ENCODE measurements around the gene ENPP5. TPM values are rescaled to one million over a fixed set of nuclear protein-coding genes. Genes with fewer than 3 reads are reported as not detected.

Gene ENPP5, protein sequence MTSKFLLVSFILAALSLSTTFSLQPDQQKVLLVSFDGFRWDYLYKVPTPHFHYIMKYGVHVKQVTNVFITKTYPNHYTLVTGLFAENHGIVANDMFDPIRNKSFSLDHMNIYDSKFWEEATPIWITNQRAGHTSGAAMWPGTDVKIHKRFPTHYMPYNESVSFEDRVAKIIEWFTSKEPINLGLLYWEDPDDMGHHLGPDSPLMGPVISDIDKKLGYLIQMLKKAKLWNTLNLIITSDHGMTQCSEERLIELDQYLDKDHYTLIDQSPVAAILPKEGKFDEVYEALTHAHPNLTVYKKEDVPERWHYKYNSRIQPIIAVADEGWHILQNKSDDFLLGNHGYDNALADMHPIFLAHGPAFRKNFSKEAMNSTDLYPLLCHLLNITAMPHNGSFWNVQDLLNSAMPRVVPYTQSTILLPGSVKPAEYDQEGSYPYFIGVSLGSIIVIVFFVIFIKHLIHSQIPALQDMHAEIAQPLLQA
- 5.6 TPM for polyA plus RNA-seq (2013, experiment 1 of 4)
- polyA plus RNA-seq (2013, experiment 2 of 4): 4.9 TPM
- 6.0 TPM for polyA plus RNA-seq (2013, experiment 3 of 4)
- 5.3 TPM for polyA plus RNA-seq (2013, experiment 4 of 4)

DNA sequence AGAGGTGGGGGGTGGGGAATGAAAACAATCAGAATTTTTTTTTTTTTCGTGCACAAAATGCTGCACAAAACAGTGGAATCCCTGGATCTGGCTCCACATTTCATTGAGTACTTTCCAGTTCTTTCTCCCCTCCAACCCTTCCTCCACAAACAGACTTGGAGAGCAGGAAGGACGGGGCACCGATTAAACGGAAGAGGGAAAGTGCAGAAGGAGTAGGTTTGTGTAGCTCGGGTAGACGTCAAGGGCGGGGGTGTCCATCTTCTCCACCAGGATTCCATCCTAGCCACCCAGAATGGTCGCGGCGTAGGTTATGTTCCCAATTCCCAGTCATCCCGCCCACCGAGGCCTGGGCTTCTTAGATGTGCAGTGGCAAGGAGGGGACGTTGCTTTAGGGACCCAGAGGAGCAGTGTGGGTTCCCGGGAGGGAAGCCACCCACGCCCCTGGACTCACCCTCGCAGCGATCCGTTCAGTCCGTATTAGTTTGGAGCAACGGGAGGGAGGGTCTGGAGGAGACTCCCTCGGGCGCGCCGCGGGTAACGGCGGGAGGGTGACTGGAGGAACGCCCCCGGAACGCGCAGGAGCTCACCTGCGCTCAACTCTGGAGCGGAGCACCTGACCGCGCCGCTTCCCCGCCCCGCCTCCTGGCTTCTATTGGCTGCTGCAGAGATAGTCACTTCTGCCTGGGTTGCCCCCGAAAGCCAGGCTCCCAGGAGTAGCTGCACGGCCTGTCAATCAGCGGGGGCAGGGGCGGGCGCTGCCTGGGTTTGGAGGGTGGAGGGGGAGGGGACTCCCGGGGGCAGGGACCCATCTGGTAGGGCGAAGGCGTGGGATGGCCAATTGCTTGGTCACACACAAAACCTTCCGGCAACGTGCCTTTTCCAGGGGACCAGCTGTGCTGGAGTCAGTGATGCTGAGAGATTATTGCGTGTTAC is at the start of gene ENPP5:
ENPP5 (minus strand) TSS at position 624 of the 933 bp plus-strand sequence. CDS start 2,718 bp downstream, outside the sequence.
- 1% methylated on average over 49 of the region's 49 CpGs for WGBS, 2 experiments
- H3K27ac ChIP-seq (ENCODE audit: insufficient read depth, low read depth, low read length, poor library complexity, severe bottlenecking): no peak within 1 kb of the TSS

DNA sequence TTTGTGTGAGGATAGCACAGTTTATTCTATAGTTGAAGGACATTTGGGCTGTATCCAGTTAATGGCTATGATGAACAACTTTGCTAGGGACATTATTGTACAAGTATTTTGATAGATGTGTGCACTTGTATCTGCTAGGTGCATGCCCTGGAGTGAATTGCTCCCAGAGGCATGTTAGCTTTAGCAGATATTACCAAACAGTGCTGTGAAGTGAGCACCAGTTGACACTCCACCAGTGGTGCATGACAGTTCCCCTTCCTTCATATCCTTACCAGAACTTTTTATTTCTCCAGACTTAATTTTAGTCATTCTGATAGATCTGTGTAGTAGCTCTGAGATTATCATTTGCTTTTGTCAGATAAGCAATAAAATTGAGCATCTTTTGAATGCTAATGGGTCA is 48.9 kb upstream of the ENPP5 start:
- Histone ChIP-seq H3K4me3 (ENCODE audit: insufficient read depth, low read depth, low read length) (no peak overlapping the region), H3K36me3 (ENCODE audit: control insufficient read depth, insufficient read depth, low read length) (no peaks in the 10 kb centered on the region), H3K27me3 (ENCODE audit: control insufficient read depth, insufficient read depth, low read length, poor library complexity, severe bottlenecking) (no peaks in the 10 kb centered on the region), H3K27ac (ENCODE audit: insufficient read depth, low read depth, low read length, poor library complexity, severe bottlenecking) (no peak overlapping the region), H3K4me1 (ENCODE audit: control insufficient read depth, insufficient read depth, low read length) (no peaks in the 10 kb centered on the region), H3K9me3 (ENCODE audit: control insufficient read depth, low read length) (no peaks in the 10 kb centered on the region)

More for the DNA sequence above, at the start of gene ENPP5:
- Histone ChIP-seq H3K36me3 (ENCODE audit: control insufficient read depth, insufficient read depth, low read length) (no peaks in the 10 kb centered on the region), H3K27me3 (ENCODE audit: control insufficient read depth, insufficient read depth, low read length, poor library complexity, severe bottlenecking) (no peaks in the 10 kb centered on the region), H3K9me3 (ENCODE audit: control insufficient read depth, low read length) (no peaks in the 10 kb centered on the region), H3K4me1 (ENCODE audit: control insufficient read depth, insufficient read depth, low read length) (no peaks in the 10 kb centered on the region), H3K4me3 (ENCODE audit: insufficient read depth, low read depth, low read length) (peak within 1 kb of the TSS; percentile 86)

DNA sequence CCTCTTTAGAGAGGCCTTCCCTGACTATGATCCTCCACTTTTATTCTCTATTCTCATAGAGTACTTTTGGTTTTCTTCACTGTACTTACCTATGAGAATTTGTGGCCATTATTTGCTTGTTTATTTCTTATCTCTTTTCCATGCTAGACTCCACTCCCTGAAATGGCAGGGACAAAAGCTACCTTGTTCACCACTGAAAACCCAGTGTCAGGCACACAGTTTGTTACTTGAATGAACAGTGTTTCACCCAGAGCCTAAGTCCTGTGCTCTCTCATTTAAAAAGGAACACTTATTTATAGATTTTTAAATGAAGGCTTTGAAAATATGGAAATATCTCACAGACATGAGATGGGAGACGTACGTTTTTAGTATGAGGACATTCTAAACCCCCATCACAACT is 47.7 kb upstream of the ENPP5 start:
- H3K27me3 ChIP-seq (ENCODE audit: control insufficient read depth, insufficient read depth, low read length, poor library complexity, severe bottlenecking): no peaks in the 10 kb centered on the region
- no peaks in the 10 kb centered on the region for H3K4me1 ChIP-seq (ENCODE audit: control insufficient read depth, insufficient read depth, low read length)
- no peak overlapping the region for H3K27ac ChIP-seq (ENCODE audit: insufficient read depth, low read depth, low read length, poor library complexity, severe bottlenecking)
- no peak overlapping the region for H3K4me3 ChIP-seq (ENCODE audit: insufficient read depth, low read depth, low read length)
- no peaks in the 10 kb centered on the region for H3K9me3 ChIP-seq (ENCODE audit: control insufficient read depth, low read length)
- 100% methylated on average over 2 of the region's 2 CpGs; no CpG with 5 or more reads in 1 of the 2 experiments for WGBS, 2 experiments
- H3K36me3 ChIP-seq (ENCODE audit: control insufficient read depth, insufficient read depth, low read length): no peaks in the 10 kb centered on the region

DNA sequence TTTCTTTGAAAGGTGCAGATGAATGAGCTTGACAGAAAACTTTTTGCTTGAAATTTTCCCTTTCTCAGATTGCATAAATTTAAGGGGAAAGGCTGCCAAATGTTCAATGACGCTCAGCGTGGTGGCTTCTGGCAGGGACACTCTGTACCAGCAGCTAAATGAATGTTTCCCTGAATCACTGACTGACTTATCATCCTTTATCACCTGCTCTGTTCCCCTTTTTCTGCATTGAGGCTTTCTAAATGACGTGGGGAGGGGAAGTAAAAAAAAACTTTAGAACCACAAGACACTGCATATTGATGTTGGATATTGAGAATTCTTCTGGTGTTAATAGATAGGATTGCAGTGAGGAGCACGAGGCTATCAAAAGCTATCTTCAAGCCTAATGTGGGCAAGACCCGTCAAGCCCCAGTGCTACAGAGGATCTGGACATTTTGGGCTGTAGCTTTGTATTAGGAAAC is 46.9 kb upstream of the ENPP5 start:
- Histone ChIP-seq H3K27ac (ENCODE audit: insufficient read depth, low read depth, low read length, poor library complexity, severe bottlenecking) (no peak overlapping the region), H3K4me3 (ENCODE audit: insufficient read depth, low read depth, low read length) (no peak overlapping the region), H3K9me3 (ENCODE audit: control insufficient read depth, low read length) (no peaks in the 10 kb centered on the region), H3K4me1 (ENCODE audit: control insufficient read depth, insufficient read depth, low read length) (no peaks in the 10 kb centered on the region), H3K36me3 (ENCODE audit: control insufficient read depth, insufficient read depth, low read length) (no peaks in the 10 kb centered on the region), H3K27me3 (ENCODE audit: control insufficient read depth, insufficient read depth, low read length, poor library complexity, severe bottlenecking) (no peaks in the 10 kb centered on the region)
- WGBS, 2 experiments: 91 to 96% methylated on average over 4 to 5 of the region's 5 CpGs

DNA sequence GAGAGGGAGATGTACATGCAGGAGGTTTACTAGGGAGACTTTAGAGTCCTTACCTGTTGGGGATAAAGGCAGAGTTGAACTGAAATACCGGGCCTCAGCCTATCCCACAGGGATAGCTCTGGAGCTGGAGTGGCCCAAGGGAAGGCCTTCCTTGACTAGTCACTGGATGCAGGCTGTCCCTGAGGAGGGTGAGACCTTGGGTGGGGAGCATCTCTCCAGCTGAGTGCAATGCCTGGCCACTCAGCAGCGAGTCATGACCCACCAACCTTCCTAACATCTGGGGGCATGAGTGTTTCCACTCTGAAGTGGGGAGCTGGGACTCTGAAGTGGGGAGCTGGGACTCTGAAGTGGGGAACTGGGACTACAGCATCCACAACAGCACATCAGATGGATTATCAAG is 46.1 kb upstream of the ENPP5 start:
- H3K4me3 ChIP-seq (ENCODE audit: insufficient read depth, low read depth, low read length): no peak overlapping the region
- WGBS, 2 experiments: 90 to 91% methylated on average over 2 of the region's 2 CpGs

DNA sequence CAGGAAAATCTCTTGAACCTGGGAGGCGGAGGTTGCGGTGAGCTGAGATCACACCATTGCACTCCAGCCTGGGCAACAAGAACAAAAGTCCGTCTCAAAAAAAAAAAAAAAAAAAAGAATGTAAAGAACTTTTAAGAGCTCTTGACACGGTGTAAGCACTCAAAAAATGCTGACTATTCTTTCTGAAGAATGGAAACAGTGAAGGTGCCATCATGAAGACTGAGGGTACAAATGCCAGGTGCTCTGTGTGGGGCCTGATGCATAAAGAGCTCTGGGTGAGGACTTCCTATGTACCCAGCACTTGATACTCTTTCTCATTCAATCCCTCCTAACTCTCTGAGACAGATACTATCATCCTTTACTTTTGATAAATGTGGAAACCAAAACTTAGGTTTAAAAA is 45.0 kb upstream of the ENPP5 start:
- H3K4me3 ChIP-seq (ENCODE audit: insufficient read depth, low read depth, low read length): no peak overlapping the region
- no peaks in the 10 kb centered on the region for H3K27me3 ChIP-seq (ENCODE audit: control insufficient read depth, insufficient read depth, low read length, poor library complexity, severe bottlenecking)
- no peaks in the 10 kb centered on the region for H3K36me3 ChIP-seq (ENCODE audit: control insufficient read depth, insufficient read depth, low read length)
- no peaks in the 10 kb centered on the region for H3K9me3 ChIP-seq (ENCODE audit: control insufficient read depth, low read length)
- 92 to 94% methylated on average over 4 of the region's 4 CpGs for WGBS, 2 experiments
- no peak overlapping the region for H3K27ac ChIP-seq (ENCODE audit: insufficient read depth, low read depth, low read length, poor library complexity, severe bottlenecking)
- no peaks in the 10 kb centered on the region for H3K4me1 ChIP-seq (ENCODE audit: control insufficient read depth, insufficient read depth, low read length)

More for the DNA sequence above, 46.1 kb upstream of the ENPP5 start:
- Histone ChIP-seq H3K9me3 (ENCODE audit: control insufficient read depth, low read length) (no peaks in the 10 kb centered on the region), H3K36me3 (ENCODE audit: control insufficient read depth, insufficient read depth, low read length) (no peaks in the 10 kb centered on the region), H3K27ac (ENCODE audit: insufficient read depth, low read depth, low read length, poor library complexity, severe bottlenecking) (no peak overlapping the region), H3K4me1 (ENCODE audit: control insufficient read depth, insufficient read depth, low read length) (no peaks in the 10 kb centered on the region), H3K27me3 (ENCODE audit: control insufficient read depth, insufficient read depth, low read length, poor library complexity, severe bottlenecking) (no peaks in the 10 kb centered on the region)

DNA sequence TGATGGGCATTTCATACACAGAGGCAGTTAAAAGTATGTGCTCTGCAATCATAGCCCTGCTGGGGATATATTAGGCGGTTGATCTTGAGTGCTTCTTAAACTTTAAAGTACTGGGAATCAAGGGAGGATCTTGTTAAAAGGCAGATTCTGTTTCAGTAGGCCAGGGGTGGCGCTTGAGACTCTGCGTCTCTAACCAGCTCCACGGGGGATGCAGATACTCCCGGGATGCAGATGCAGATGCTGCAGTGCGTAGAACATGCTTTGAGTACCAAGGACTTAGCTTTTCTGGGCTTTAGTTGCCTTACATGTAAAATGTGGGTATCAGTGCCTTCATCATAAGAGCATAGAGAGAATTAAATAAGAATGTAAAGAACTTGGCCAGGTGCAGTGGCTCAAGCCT is 44.4 kb upstream of the ENPP5 start:
- WGBS, 2 experiments: 67 to 70% methylated on average over 6 of the region's 6 CpGs
- H3K27me3 ChIP-seq (ENCODE audit: control insufficient read depth, insufficient read depth, low read length, poor library complexity, severe bottlenecking): no peaks in the 10 kb centered on the region
- no peaks in the 10 kb centered on the region for H3K36me3 ChIP-seq (ENCODE audit: control insufficient read depth, insufficient read depth, low read length)
- no peak overlapping the region for H3K4me3 ChIP-seq (ENCODE audit: insufficient read depth, low read depth, low read length)
- no peak overlapping the region for H3K27ac ChIP-seq (ENCODE audit: insufficient read depth, low read depth, low read length, poor library complexity, severe bottlenecking)
- H3K9me3 ChIP-seq (ENCODE audit: control insufficient read depth, low read length): no peaks in the 10 kb centered on the region
- H3K4me1 ChIP-seq (ENCODE audit: control insufficient read depth, insufficient read depth, low read length): no peaks in the 10 kb centered on the region

DNA sequence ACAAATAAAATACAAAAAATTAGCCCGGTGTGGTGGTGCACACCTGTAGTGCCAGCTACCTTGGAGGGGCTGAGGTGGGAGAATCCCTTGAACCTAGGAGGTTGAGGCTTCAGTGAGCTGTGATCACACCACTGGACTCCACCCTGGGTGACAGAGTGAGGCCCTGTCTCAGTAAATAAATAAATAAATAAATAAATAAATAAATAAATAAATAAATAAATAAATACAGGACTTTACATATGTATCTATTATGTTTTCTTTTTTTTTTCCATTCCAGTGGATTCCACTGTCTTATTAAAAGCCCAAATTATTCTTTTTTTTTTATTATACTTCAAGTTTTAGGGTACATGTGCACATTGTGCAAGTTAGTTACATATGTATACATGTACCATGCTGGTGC is 41.1 kb upstream of the ENPP5 start:
- H3K4me1 ChIP-seq (ENCODE audit: control insufficient read depth, insufficient read depth, low read length): no peaks in the 10 kb centered on the region
- no peak overlapping the region for H3K27ac ChIP-seq (ENCODE audit: insufficient read depth, low read depth, low read length, poor library complexity, severe bottlenecking)
- no peaks in the 10 kb centered on the region for H3K27me3 ChIP-seq (ENCODE audit: control insufficient read depth, insufficient read depth, low read length, poor library complexity, severe bottlenecking)
- no peak overlapping the region for H3K4me3 ChIP-seq (ENCODE audit: insufficient read depth, low read depth, low read length)
- H3K36me3 ChIP-seq (ENCODE audit: control insufficient read depth, insufficient read depth, low read length): no peaks in the 10 kb centered on the region
- WGBS, 2 experiments: 75 to 100% methylated on average over 1 of the region's 1 CpG
- no peaks in the 10 kb centered on the region for H3K9me3 ChIP-seq (ENCODE audit: control insufficient read depth, low read length)

DNA sequence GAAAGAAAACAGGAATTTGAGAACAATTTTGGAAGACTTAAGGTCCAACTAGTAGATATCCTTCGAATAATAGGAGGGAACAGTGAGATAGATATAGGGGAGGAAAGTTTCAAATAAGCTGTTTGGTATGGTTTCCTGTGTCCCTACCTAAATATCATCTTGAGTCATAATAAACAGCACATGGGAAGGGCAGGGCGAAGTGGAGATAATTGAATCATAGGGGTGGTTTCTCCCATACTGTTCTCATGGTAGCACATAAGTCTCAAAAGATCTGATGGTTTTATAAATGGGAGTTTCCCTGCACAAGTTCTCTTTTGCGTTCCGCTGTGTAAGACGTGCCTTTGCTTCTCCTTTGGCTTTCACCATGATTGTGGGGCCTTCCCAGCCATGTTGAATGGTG is 39.5 kb upstream of the ENPP5 start:
- 88 to 92% methylated on average over 5 of the region's 5 CpGs for WGBS, 2 experiments
- no peaks in the 10 kb centered on the region for H3K4me1 ChIP-seq (ENCODE audit: control insufficient read depth, insufficient read depth, low read length)
- H3K36me3 ChIP-seq (ENCODE audit: control insufficient read depth, insufficient read depth, low read length): no peaks in the 10 kb centered on the region
- no peaks in the 10 kb centered on the region for H3K9me3 ChIP-seq (ENCODE audit: control insufficient read depth, low read length)
- no peak overlapping the region for H3K4me3 ChIP-seq (ENCODE audit: insufficient read depth, low read depth, low read length)
- no peaks in the 10 kb centered on the region for H3K27me3 ChIP-seq (ENCODE audit: control insufficient read depth, insufficient read depth, low read length, poor library complexity, severe bottlenecking)
- no peak overlapping the region for H3K27ac ChIP-seq (ENCODE audit: insufficient read depth, low read depth, low read length, poor library complexity, severe bottlenecking)

DNA sequence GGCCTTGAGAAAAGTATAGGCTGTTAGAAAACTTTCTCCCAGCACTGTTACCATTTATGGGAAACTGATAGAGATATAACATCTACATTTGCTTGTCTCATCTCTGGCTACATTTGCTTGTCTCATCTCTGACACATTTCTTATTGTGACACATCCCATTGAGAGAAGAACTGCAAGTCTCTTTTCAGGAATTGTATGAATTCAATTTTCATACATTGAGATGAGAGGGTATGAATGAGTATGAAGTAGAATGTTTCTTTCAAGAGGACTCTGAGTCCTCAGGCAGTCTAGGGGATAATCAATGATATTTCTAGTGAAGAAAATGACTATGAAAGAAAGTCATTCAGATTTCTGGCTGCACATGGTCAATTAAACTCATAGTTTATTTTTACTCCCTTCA is 37.5 kb upstream of the ENPP5 start:
- Histone ChIP-seq H3K27ac (ENCODE audit: insufficient read depth, low read depth, low read length, poor library complexity, severe bottlenecking) (no peak overlapping the region), H3K9me3 (ENCODE audit: control insufficient read depth, low read length) (no peaks in the 10 kb centered on the region)

More for the DNA sequence above, 37.5 kb upstream of the ENPP5 start:
- H3K4me1 ChIP-seq (ENCODE audit: control insufficient read depth, insufficient read depth, low read length): no peaks in the 10 kb centered on the region
- no peak overlapping the region for H3K4me3 ChIP-seq (ENCODE audit: insufficient read depth, low read depth, low read length)
- H3K27me3 ChIP-seq (ENCODE audit: control insufficient read depth, insufficient read depth, low read length, poor library complexity, severe bottlenecking): no peaks in the 10 kb centered on the region
- no peaks in the 10 kb centered on the region for H3K36me3 ChIP-seq (ENCODE audit: control insufficient read depth, insufficient read depth, low read length)

All from ectodermal cell (in vitro differentiated cells).